ENCODE measurements around the gene CCDC158. TPM values are rescaled to one million over a fixed set of nuclear protein-coding genes. Genes with fewer than 3 reads are reported as not detected.

CCDC158 gene
- total and polyA plus RNA-seq, 12 donors: 0.01 to 1.0 (median 0.29) TPM

DNA sequence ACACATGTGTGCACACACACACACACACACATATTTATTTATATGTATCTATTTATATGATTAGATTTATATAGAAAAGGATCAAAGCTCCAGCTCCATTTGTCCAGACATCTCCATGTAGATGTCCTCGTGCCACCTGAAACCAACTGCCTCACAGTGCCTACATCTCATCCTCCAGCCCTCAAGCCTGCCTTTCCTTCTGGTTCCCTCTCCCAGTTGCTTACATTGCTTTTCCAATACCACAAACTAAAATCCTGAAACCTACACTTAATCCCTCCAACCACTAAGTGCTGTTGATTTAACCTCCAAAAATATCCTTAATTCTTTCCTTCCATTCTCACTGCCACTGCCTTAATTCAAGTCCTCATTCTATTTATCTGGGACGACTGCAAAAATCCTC lies 63.0 kb downstream of the CCDC158 start:
- no peak for DNase-seq
- Histone ChIP-seq H3K9me3 (peaks cover 0 to 42% (median 14%) of the 10 kb centered on the region in 11 donors), H3K4me1 (no peaks in the 10 kb centered on the region), H3K36me3 (no peaks in the 10 kb centered on the region), H3K27ac (no peak overlapping the region), H3K27me3 (no peaks in the 10 kb centered on the region), H3K4me3 (no peak overlapping the region)
- TF ChIP-seq, protein P1, sequence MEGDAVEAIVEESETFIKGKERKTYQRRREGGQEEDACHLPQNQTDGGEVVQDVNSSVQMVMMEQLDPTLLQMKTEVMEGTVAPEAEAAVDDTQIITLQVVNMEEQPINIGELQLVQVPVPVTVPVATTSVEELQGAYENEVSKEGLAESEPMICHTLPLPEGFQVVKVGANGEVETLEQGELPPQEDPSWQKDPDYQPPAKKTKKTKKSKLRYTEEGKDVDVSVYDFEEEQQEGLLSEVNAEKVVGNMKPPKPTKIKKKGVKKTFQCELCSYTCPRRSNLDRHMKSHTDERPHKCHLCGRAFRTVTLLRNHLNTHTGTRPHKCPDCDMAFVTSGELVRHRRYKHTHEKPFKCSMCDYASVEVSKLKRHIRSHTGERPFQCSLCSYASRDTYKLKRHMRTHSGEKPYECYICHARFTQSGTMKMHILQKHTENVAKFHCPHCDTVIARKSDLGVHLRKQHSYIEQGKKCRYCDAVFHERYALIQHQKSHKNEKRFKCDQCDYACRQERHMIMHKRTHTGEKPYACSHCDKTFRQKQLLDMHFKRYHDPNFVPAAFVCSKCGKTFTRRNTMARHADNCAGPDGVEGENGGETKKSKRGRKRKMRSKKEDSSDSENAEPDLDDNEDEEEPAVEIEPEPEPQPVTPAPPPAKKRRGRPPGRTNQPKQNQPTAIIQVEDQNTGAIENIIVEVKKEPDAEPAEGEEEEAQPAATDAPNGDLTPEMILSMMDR (IDR thresholded peaks at IDR 0.05): no peak
- 73 to 74% methylated on average over 2 of the region's 2 CpGs for WGBS, 2 donors
- intact Hi-C loops (cut with DNase I): no loop called here
- no peak for ATAC-seq

DNA sequence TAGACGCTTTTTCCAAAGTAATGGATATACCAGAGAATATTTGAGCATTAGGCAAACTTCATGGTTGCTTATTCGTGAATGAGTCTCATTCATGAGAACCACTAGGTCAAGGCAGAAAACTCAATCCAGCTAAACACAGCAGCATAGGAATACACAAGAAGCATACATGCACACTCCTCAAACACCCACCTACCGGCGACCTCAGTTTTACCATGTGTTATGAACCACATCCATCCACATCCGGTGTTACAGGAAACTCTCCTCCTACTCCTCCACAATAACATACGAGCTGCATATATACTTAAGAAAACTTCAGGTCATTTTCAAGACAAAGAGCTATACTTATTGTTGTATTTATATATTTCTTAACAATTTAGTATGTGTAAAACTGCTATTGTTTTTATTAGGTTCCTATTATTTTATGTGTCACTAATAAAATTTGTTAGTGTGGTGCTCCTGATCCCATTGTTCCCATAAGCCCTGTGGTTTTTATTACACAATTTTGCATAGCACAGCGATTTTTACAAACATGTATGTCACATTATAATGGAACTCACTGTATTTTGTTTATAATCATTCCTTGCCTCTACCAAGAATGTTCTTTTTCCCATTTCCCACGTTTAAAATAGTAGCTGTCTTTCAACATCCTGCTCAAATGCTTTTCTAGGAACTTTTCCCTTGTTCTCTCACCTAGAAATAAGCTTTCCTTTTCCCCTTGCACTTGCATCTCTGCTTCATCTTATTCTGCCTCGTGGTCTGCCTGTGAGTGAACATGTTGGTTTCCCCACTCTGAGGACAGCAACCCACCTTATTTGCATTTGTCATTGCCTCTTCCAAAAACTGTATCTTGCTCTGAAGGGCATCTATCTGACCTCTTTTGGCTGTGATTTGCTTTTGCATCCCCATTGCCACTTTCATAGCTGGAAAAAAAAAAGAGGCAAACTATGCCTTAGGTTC lies 66.1 kb downstream of the CCDC158 start:
- H3K27ac ChIP-seq: no peak overlapping the region
- no peaks in the 10 kb centered on the region for H3K27me3 ChIP-seq
- intact Hi-C loops (cut with DNase I): no loop called here
- WGBS, 2 donors: 60 to 65% methylated on average over 9 of the region's 9 CpGs
- H3K4me1 ChIP-seq: no peaks in the 10 kb centered on the region
- DNase-seq: no peak
- H3K9me3 ChIP-seq: peaks cover 0 to 34% (median 8%) of the 10 kb centered on the region in 11 donors
- H3K36me3 ChIP-seq: no peaks in the 10 kb centered on the region
- TF ChIP-seq, protein P1 (IDR thresholded peaks at IDR 0.05): no peak
- no peak for ATAC-seq
- no peak overlapping the region for H3K4me3 ChIP-seq

DNA sequence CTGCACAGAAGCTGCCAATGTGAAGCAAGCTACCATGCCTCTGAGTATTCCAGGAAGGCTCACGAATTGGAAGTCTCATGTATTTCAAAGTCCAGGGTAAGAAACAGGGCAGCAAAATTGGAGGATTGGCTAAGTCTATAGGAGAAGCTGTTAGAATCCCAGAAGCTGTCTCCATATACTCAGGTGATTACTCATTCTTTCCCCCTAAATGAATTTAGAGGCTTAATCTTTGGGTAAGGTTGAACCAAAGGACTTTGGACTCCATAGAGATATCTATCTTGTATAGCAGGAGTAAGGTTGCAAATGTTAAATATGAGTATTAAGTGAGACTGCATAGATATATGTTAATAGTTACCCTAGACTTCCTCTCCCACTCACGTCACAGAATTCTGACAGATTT lies 78.1 kb downstream of the CCDC158 start:
- peaks cover 0 to 19% (median 0%) of the 10 kb centered on the region in 11 donors for H3K9me3 ChIP-seq

DNA sequence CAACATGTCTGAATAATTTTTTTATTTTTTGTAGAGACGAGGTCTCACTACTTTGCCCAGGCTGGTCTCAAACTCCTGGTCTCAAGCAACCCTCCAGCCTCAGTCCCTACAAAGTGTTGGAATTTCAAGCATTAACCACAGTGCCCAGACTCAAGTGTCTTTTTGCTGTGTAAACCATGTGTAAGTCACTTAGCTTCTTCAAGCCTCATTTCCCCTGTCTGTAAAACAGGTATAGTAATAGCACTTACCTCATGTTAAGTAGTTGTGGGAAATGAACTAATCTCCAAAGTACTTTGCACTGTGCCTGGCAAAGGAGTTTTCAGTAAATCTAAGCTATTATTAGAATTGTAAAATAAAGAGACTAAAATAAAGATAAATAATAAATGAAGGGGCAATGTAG lies 78.8 kb downstream of the CCDC158 start:
- H3K27me3 ChIP-seq: no peaks in the 10 kb centered on the region
- peaks cover 0 to 20% (median 4%) of the 10 kb centered on the region in 9 donors for H3K4me1 ChIP-seq
- 94 to 100% methylated on average over 1 of the region's 1 CpG for WGBS, 2 donors
- DNase-seq: no peak
- intact Hi-C loops (cut with DNase I): loop anchor here in 1 of 10 donors (5.0 kb wide), 1 partner anchor 35 kb away; the partner anchor contains the start of gene STBD1
- ATAC-seq: peak in 1 of 8 donors; percentile 61
- H3K36me3 ChIP-seq: no peaks in the 10 kb centered on the region
- peaks cover 0 to 13% (median 0%) of the 10 kb centered on the region in 11 donors for H3K9me3 ChIP-seq
- no peak overlapping the region for H3K4me3 ChIP-seq
- H3K27ac ChIP-seq: no peak overlapping the region
- TF ChIP-seq, protein P1 (IDR thresholded peaks at IDR 0.05): no peak

More for the DNA sequence above, 78.1 kb downstream of the CCDC158 start:
- H3K4me3 ChIP-seq: no peak overlapping the region
- H3K36me3 ChIP-seq: no peaks in the 10 kb centered on the region
- H3K27me3 ChIP-seq: no peaks in the 10 kb centered on the region
- H3K4me1 ChIP-seq: peaks cover 0 to 20% (median 4%) of the 10 kb centered on the region in 9 donors
- intact Hi-C loops (cut with DNase I): loop anchor here in 1 of 10 donors (5.0 kb wide), 1 partner anchor 36 kb away; the partner anchor contains the start of gene STBD1
- TF ChIP-seq, protein P1 (IDR thresholded peaks at IDR 0.05): no peak
- ATAC-seq (no peak), DNase-seq (no peak)
- 80 to 89% methylated on average over 2 of the region's 2 CpGs for WGBS, 2 donors
- H3K27ac ChIP-seq: no peak overlapping the region
